HepG2 (cell line): ENCODE results near the gene FAM13B. TPM values are rescaled to one million over a fixed set of nuclear protein-coding genes. Genes with fewer than 3 reads are reported as not detected.
A peak's percentile ranks its signal among the peaks of the same experiment; 100 is the strongest.

Source experiments
- ATAC-seq: fragments of 200-7000 bp; cut with Tn5 transposase; 3 replicates; pipeline ENCODE4 v1.9.1; 2020; ENCODE audit warnings: mild to moderate bottlenecking, moderate library complexity
- BruUV-seq: library from RNA; stranded (reverse); fragments of 400-500 nt; replicated peaks from 2 replicates; lab custom pipeline; 2021; lab: Mats Ljungman, UMichigan
- CTCF ChIA-PET: fragments of 300-600 bp; formaldehyde crosslinking; extraction: SDS; loops from one replicate; lab custom pipeline; 2021; ENCODE audit warnings: low total read pairs, inconsistent platforms, low intra/inter-chr PET ratio; lab: Yijun Ruan, JAX
- POLR2A ChIA-PET: fragments of 350-600 bp; sonication (Branson Sonifier 250); formaldehyde crosslinking; loops from one replicate; lab custom pipeline; 2020; ENCODE audit warnings: antibody characterized with exemption, inconsistent platforms; lab: Yijun Ruan, JAX
- DNase-seq: peaks from one replicate; pipeline ENCODE4 v3.0.0-alpha.2; 2015; ENCODE audit warnings: low spot score
- FAIRE-seq: peaks from 3 replicates; lab custom pipeline; 2011; peaks lifted over from hg19 to GRCh38; lab: Jason Lieb, UNC
- H2AFZ ChIP-seq: one replicate; pipeline ENCODE4 v1.6.1; 2011; ENCODE audit warnings: low read length, inconsistent platforms
- H3K27ac ChIP-seq: fragments of 300-600 bp; 3 replicates; pipeline ENCODE4 v1.8.0; 2011; ENCODE audit warnings: mixed run types, mild to moderate bottlenecking, mixed read lengths, low read length, inconsistent platforms; ENCODE audit not compliant: insufficient read depth; ENCODE audit errors: extremely low read length
- H3K27me3 ChIP-seq, 2 experiments: fragments of 200-600 bp in 1 of 2; 2 replicates in 1 of 2; 3 replicates in 1 of 2; pipeline versions ENCODE4 v1.6.0 to v1.8.0; 2011; ENCODE audit warnings: low read length in 2 of 2, mild to moderate bottlenecking in 2 of 2, moderate library complexity in 2 of 2, inconsistent platforms in 1 of 2; ENCODE audit not compliant: insufficient read depth in 2 of 2, control insufficient read depth in 1 of 2
- H3K36me3 ChIP-seq, 2 experiments: fragments of 200-600 bp in 1 of 2; replicated peaks in 1 of 2; 2 replicates in 1 of 2; 3 replicates in 1 of 2; pipeline versions ENCODE4 v1.5.1 to v1.8.0; 2011; ENCODE audit warnings: low read length in 2 of 2, inconsistent platforms in 1 of 2; ENCODE audit not compliant: insufficient read depth in 2 of 2, control insufficient read depth in 1 of 2
- H3K4me1 ChIP-seq: 2 replicates; pipeline ENCODE4 v1.5.1; 2012; ENCODE audit warnings: low read length, inconsistent platforms; ENCODE audit not compliant: insufficient read depth
- H3K4me2 ChIP-seq: 2 replicates; pipeline ENCODE4 v1.6.0; 2011; ENCODE audit warnings: low read depth, low read length, inconsistent platforms
- H3K4me3 ChIP-seq, 3 experiments: fragments of 200-600 bp in 1 of 3; sonication (generic), shearing (Covaris generic) in 1 of 3; replicated peaks in 1 of 3; 2 replicates each; pipeline ENCODE4 v1.5.1; 2011 to 2016; ENCODE audit warnings: low read length in 3 of 3, inconsistent platforms in 2 of 3, low read depth in 2 of 3, mild to moderate bottlenecking in 2 of 3, control low read depth in 1 of 3, mixed read lengths in 1 of 3; ENCODE audit not compliant: insufficient read depth in 1 of 3
- H3K79me2 ChIP-seq: one replicate; pipeline ENCODE4 v1.6.1; 2011; ENCODE audit warnings: low read length, inconsistent platforms; ENCODE audit not compliant: insufficient read depth
- H3K9ac ChIP-seq: 2 replicates; pipeline ENCODE4 v1.6.0; 2011; ENCODE audit warnings: mild to moderate bottlenecking, low read depth, low read length, inconsistent platforms; ENCODE audit not compliant: insufficient read depth
- H3K9me3 ChIP-seq: 2 replicates; pipeline ENCODE4 v1.5.1; 2012; ENCODE audit warnings: mild to moderate bottlenecking, low read length
- H4K20me1 ChIP-seq: 2 replicates; pipeline ENCODE4 v1.6.0; 2011; ENCODE audit warnings: inconsistent platforms, mild to moderate bottlenecking, low read length, moderate library complexity; ENCODE audit not compliant: insufficient read depth
- FOXM1 ChIP-seq: sonication (generic); formaldehyde crosslinking; IDR thresholded peaks from 2 replicates; pipeline ENCODE4 v1.5.0; 2020; ENCODE audit warnings: missing genetic modification reagents
- HHEX ChIP-seq: IDR thresholded peaks from 2 replicates; pipeline ENCODE4 v1.6.1; 2016; ENCODE audit warnings: control low read depth
- HIC2 ChIP-seq: sonication (generic); formaldehyde crosslinking; IDR thresholded peaks from 2 replicates; pipeline ENCODE4 v1.9.0; 2022; ENCODE audit warnings: low read depth, missing genetic modification reagents
- IRX3 ChIP-seq: sonication (generic); formaldehyde crosslinking; IDR thresholded peaks from 2 replicates; pipeline ENCODE4 v1.8.1; 2023; ENCODE audit warnings: mild to moderate bottlenecking, low read depth, missing genetic modification reagents, borderline replicate concordance
- ISL2 ChIP-seq: sonication (generic); formaldehyde crosslinking; IDR thresholded peaks from 2 replicates; pipeline ENCODE4 v1.5.0; 2020; ENCODE audit warnings: missing genetic modification reagents
- ISX ChIP-seq: sonication (generic); formaldehyde crosslinking; conservative IDR thresholded peaks from 2 replicates; pipeline ENCODE4 v1.5.0; 2020; ENCODE audit warnings: missing genetic modification reagents
- PRDM10 ChIP-seq: sonication (generic); formaldehyde crosslinking; IDR thresholded peaks from 2 replicates; pipeline ENCODE4 v1.4.0; 2020; ENCODE audit warnings: low read depth, missing genetic modification reagents
- SIX1 ChIP-seq: sonication (generic); formaldehyde crosslinking; IDR thresholded peaks from 2 replicates; pipeline ENCODE4 v1.4.0; 2020; ENCODE audit warnings: missing genetic modification reagents, borderline replicate concordance
- SMC3 ChIP-seq: IDR thresholded peaks from 2 replicates; pipeline ENCODE4 v1.6.1; 2011; ENCODE audit warnings: low read length, improper control_type of control experiment
- SUZ12 ChIP-seq: fragments of 150-350 bp; IDR thresholded peaks from 2 replicates; pipeline ENCODE4 v1.6.1; 2014; ENCODE audit warnings: low read depth, low read length
- TAF1 ChIP-seq: sonication (generic); formaldehyde crosslinking; IDR thresholded peaks from 2 replicates; pipeline ENCODE4 v1.4.0; 2020; ENCODE audit warnings: missing genetic modification reagents
- WIZ ChIP-seq: sonication (generic); formaldehyde crosslinking; IDR thresholded peaks from 2 replicates; pipeline ENCODE4 v1.5.1; 2020; ENCODE audit warnings: mild to moderate bottlenecking, missing genetic modification reagents
- ZFP36L2 ChIP-seq: sonication (generic); formaldehyde crosslinking; IDR thresholded peaks from 2 replicates; pipeline ENCODE4 v1.4.0; 2020; ENCODE audit warnings: missing genetic modification reagents
- ZNF260 ChIP-seq: sonication (generic); formaldehyde crosslinking; IDR thresholded peaks from 2 replicates; pipeline ENCODE4 v1.4.0; 2020; ENCODE audit warnings: missing genetic modification reagents, low read depth, mild to moderate bottlenecking, borderline replicate concordance
- ZNF280B ChIP-seq: sonication (generic); formaldehyde crosslinking; IDR thresholded peaks from 2 replicates; pipeline ENCODE4 v1.5.0; 2020; ENCODE audit warnings: missing genetic modification reagents, mild to moderate bottlenecking, borderline replicate concordance
- ZNF605 ChIP-seq: sonication (generic); formaldehyde crosslinking; IDR thresholded peaks from 2 replicates; pipeline ENCODE4 v1.8.0; 2022; ENCODE audit warnings: mild to moderate bottlenecking, missing genetic modification reagents
- ZNF619 ChIP-seq: sonication (generic); formaldehyde crosslinking; IDR thresholded peaks from 2 replicates; pipeline ENCODE4 v1.4.0; 2020; ENCODE audit warnings: mild to moderate bottlenecking, missing genetic modification reagents
- ZNF691 ChIP-seq: sonication (generic); formaldehyde crosslinking; IDR thresholded peaks from 2 replicates; pipeline ENCODE4 v1.4.0; 2020; ENCODE audit warnings: missing genetic modification reagents, low read depth, mild to moderate bottlenecking, borderline replicate concordance
- WGBS: methylation state at CpG from one replicate; pipeline ENCODE4 v1.1.6; 2017; ENCODE audit warnings: low lambda C conversion rate; 5-methylcytosine and 5-hydroxymethylcytosine counted together
- in situ Hi-C: cut with HindIII; loops from 2 replicates; pipeline ENCODE4 v1.10.0; 2017; ENCODE audit warnings: low pct_unique_long_range_greater_than_20kb; ENCODE audit not compliant: extremely low pct_ligation_motif_present
- intact Hi-C: fragments of 100-400 bp; cut with micrococcal nuclease; formaldehyde crosslinking; loops from one replicate; pipeline ENCODE4 v1.10.0; 2022; ENCODE audit not compliant: unreplicated experiment
- polyA plus RNA-seq, 8 experiments: library from polyadenylated mRNA; depleted of rRNA in 3 of 8; stranded (reverse) in 7 of 8; unstranded in 1 of 8; fragments of >200 nt; fragmentation: Illumina TruSeq in 4 of 8; extraction: Trizol in 4 of 8; gene quantifications; 2 replicates each; pipeline versions ENCODE4 v1.2.1 to v1.2.3, GENCODE V29; 2011 to 2016; ENCODE audit warnings: low read depth in 4 of 8, missing spikeins in 1 of 8, mixed read lengths in 1 of 8; ENCODE audit not compliant: insufficient read depth in 1 of 8
- total RNA-seq, 5 experiments: library from RNA; depleted of rRNA; stranded (reverse); fragments of >200 nt; fragmentation: Illumina TruSeq; extraction: Trizol; gene quantifications; 2 replicates each; pipeline ENCODE4 v1.2.3, GENCODE V29; 2016; ENCODE audit warnings: low read depth in 1 of 5

The FAM13B gene
- total and polyA plus RNA-seq, 2 of the 13 experiments (the other 11 are each of a cell fraction or from before 2014, with no cell fraction given) = 6.9 to 11.5 TPM

DNA sequence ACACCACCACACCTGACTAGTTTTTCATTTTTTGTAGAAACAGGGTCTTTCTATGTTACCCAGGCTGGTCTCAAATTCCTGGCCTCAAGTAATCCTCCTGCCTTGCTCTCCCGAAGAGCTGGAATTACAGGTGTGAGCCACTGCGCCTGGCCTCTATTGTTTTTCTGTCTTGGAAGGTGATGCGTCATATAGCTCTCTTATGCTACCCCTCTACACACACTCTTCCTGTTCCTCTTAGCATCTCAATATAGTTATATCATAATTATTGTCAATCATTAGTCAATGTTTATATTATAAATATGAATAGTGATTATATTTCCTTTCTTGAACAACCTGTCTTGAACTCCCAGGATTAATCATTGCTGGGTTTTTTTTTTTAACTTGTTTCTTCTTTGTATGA, 136.3 kb downstream of the FAM13B start:
- Histone ChIP-seq H3K27me3 (no peaks in the 10 kb centered on the region), H4K20me1 (no peaks in the 10 kb centered on the region), H3K79me2 (no peaks in the 10 kb centered on the region), H3K4me3 (no peak overlapping the region), H3K4me1 (peaks cover 59% of the 10 kb centered on the region), H3K36me3 (no peaks in the 10 kb centered on the region), H3K27ac (no peak overlapping the region), H3K9me3 (no peaks in the 10 kb centered on the region), H2AFZ (no peak overlapping the region), H3K9ac (no peak overlapping the region), H3K4me2 (0 out of 2 replicates have a peak overlapping the region, but pooled peaks have one; percentile 3)
- in situ Hi-C loops (no loop called here), intact Hi-C loops (loop anchor here (10.0 kb wide), 1 partner anchor 142 kb away; the partner anchor contains the start of gene HNRNPA0)
- WGBS = 74% methylated on average over 3 of the region's 3 CpGs
- CTCF ChIA-PET = no interaction called here
- BruUV-seq = no TSS peak
- POLR2A ChIA-PET = no interaction called here
- FAIRE-seq = no peak
- no peak for DNase-seq
- ATAC-seq = no peak
- no peak for TF ChIP-seq FOXM1 (CRISPR knock-in tag)
- TF ChIP-seq WIZ (CRISPR knock-in tag) = no peak
- no peak for TF ChIP-seq PRDM10 (CRISPR knock-in tag)
- TF ChIP-seq HIC2 (CRISPR knock-in tag) = no peak
- no peak for TF ChIP-seq SMC3
- no peak for TF ChIP-seq ZNF260 (CRISPR knock-in tag)
- TF ChIP-seq ZNF691 (CRISPR knock-in tag) = no peak
- TF ChIP-seq SIX1 = no peak
- no peak for TF ChIP-seq ZNF280B (CRISPR knock-in tag)
- TF ChIP-seq TAF1 (CRISPR knock-in tag) = no peak
- TF ChIP-seq ZNF605 (CRISPR knock-in tag) = no peak
- TF ChIP-seq SUZ12 = no peak
- TF ChIP-seq IRX3 (CRISPR knock-in tag) = no peak
- TF ChIP-seq ISL2 = no peak
- TF ChIP-seq ZNF619 (CRISPR knock-in tag) = no peak
- no peak for TF ChIP-seq HHEX (CRISPR knock-in tag)
- no peak for TF ChIP-seq ZFP36L2 (CRISPR knock-in tag)
- no peak for TF ChIP-seq ISX
